GM19328 (cell line): ENCODE results near the gene MAPKBP1.
"Not testable (repeated sequence)": the region's sequence is repeated elsewhere in the genome, so short reads cannot be mapped to it uniquely, and the experiment has no call there.

ENCODE experiments used
- ATAC-seq: cut with Tn5 transposase; IDR thresholded peaks from one replicate; pipeline ENCODE4 v1.9.1; 2021; ENCODE audit warnings: mild to moderate bottlenecking, moderate library complexity; ENCODE audit not compliant: unreplicated experiment

MAPKBP1 gene

GRCh38 chr15:41825572-41826535, 51.6 kb downstream of the MAPKBP1 start:
- ATAC-seq: no peak

DNA sequence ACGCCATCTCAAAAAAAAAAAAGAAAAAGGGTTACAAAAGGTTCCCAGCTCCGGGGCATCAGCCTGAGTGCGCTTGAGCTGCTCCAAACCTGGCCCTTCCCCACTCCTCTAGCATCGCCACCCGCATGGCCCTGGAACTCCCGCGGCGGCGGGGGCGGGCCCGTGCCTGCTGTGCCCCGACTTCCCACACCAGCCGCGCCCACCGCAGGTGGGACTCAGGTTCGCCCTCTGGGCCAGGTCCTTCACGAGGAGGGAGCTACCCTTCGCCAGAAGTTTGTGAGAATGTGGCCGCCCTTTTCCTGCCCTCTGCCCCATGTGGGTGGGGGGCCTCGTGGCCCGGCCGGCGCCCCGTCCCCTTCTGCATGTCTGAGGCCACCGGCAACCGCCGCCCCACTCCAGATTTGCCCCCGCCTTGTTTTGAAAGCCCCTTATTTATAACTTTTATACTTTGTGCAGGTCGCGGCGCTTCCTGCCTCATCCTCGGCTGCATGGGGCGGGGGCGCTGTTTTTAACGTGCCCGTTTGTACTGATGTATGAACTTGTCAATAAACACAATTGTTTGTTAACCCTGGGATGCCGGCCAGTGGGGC, 53.1 kb downstream of the MAPKBP1 start:
- ATAC-seq: peak; percentile 7

GRCh38 chr15:41827880-41828806, 53.9 kb downstream of the MAPKBP1 start, which contains the start of gene JMJD7:
Gene JMJD7 (plus strand): TSS chr15:41828092. CDS start chr15:41828125, 33 bp downstream.
- ATAC-seq: peak; percentile 78

- no peak for ATAC-seq
These were observed 54.5 kb downstream of the MAPKBP1 start for GRCh38 chr15:41828807-41829141.

- ATAC-seq: no peak
These were observed 55.8 kb downstream of the MAPKBP1 start for GRCh38 chr15:41829959-41830646.

DNA sequence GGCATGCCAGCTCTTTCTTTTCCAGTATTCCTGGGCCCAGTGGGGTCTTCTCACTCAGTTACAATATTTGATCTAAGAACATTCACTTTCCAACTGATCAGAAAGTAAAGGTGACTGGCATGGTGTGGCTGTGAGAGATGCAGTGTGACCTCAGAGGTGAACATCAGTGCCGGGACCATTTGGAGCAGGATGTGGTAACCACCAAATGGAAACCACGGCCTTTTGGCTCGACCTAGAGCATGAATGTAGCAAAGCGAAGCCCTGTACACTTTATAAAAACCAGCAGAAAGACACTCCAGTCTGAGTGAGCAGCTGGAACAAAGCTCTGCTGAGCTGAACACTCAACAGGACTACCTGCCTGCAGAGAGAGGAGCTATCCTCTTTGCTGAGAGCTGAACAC, 57.0 kb downstream of the MAPKBP1 start:
- not testable (repeated sequence) for ATAC-seq

DNA sequence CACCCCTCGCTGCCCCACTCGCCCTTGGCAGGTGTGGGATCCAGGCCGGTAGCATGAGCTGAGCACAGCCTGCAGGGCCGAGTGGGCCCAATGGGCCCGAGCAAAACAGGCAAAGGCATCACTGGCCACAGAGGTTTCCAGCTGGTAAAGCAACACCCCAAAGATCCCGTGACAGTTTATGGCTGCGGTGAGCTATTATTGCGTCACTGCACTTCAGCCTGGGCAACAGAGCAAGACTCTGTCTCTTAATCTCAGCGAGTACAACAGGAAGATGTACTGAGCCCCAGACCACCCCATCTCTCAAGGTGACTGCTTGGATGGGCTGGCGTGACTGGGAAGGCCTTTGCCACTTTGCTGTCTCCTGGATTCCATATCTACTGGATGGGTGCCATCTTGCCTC, 57.9 kb downstream of the MAPKBP1 start:
- ATAC-seq: no peak

GRCh38 chr15:41832875-41833274, 58.6 kb downstream of the MAPKBP1 start:
- ATAC-seq: no peak

- no peak for ATAC-seq
These were observed 59.8 kb downstream of the MAPKBP1 start for GRCh38 chr15:41834096-41834495.

GRCh38 chr15:41836073-41836472, 61.8 kb downstream of the MAPKBP1 start:
- no peak for ATAC-seq

- ATAC-seq: no peak
These were observed 62.6 kb downstream of the MAPKBP1 start for GRCh38 chr15:41836713-41837454.

- no peak for ATAC-seq
These were observed 64.2 kb downstream of the MAPKBP1 start, which contains the start of gene PLA2G4B for GRCh38 chr15:41838400-41838897. Gene PLA2G4B (plus strand): TSS chr15:41838847. CDS start chr15:41838914, 67 bp downstream.

GRCh38 chr15:41839781-41840491, 65.7 kb downstream of the MAPKBP1 start:
- ATAC-seq: no peak

GRCh38 chr15:41840673-41841072, 66.4 kb downstream of the MAPKBP1 start:
- ATAC-seq: no peak

- ATAC-seq: no peak
These were observed 66.8 kb downstream of the MAPKBP1 start for GRCh38 chr15:41841131-41841530.

DNA sequence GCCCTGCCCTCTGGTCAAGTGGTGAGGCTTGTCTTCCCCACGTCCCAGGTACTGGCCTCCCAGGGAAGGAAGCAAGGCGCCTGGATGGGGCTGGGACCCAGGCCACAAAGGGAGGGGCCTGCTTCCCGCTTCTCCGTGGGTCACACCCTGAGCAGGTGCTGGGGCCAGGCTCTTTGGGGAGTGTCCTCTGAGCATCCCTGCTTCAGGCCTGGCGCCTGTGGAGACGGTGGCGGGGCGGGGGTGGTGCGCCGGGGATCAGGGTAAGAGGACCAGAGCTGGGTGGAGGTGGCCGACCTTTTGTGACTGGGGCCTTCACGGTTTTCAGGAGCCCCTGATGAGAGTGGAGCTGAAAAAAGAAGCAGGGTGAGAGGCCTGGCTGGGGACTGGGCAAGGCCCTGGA, 67.9 kb downstream of the MAPKBP1 start:
- no peak for ATAC-seq

GRCh38 chr15:41843571-41843970, 69.3 kb downstream of the MAPKBP1 start:
- ATAC-seq: no peak

DNA sequence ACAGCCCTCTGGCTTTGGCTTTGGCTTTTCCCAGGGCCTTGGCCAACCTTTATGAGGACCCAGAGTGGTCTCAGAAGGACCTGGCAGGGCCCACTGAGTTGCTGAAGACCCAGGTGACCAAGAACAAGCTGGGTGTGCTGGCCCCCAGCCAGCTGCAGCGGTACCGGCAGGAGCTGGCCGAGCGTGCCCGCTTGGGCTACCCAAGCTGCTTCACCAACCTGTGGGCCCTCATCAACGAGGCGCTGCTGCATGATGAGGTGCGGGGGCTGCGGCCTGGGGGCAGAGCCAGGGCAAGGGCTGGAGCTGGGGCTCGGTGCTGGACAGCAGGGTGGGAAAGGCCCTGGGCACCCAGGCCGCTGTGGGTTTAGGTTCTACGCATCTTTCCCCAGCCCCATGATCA, 70.5 kb downstream of the MAPKBP1 start:
- no peak for ATAC-seq

- no peak for ATAC-seq
These were observed 72.9 kb downstream of the MAPKBP1 start for GRCh38 chr15:41847206-41847605.
